Renal cortex interstitium (tissue), 15 donors: ENCODE measurements around the gene GSTCD. TPM values are rescaled to one million over a fixed set of nuclear protein-coding genes. Genes with fewer than 3 reads are reported as not detected.
"Not testable (repeated sequence)": the region's sequence is repeated elsewhere in the genome, so short reads cannot be mapped to it uniquely, and the experiment has no call there.

Experiments
- DNase-seq, 11 donors: peaks; one replicate each; pipeline ENCODE4 v3.0.0-alpha.2; 2013; ENCODE audit warnings: low read depth in 9 of 11, low spot score in 4 of 11; ENCODE audit errors: extremely low read depth in 1 of 11
- long read RNA-seq, 16 experiments: transcript quantifications; one replicate each; lab custom pipeline, GENCODE V29; 2026
- polyA plus RNA-seq, 3 donors: library from polyadenylated mRNA; unstranded; fragments of 120-200 nt; gene quantifications; one replicate each; pipeline ENCODE4 v1.2.1, GENCODE V29; 2013; ENCODE audit not compliant: insufficient read length in 3 of 3

The GSTCD gene, protein sequence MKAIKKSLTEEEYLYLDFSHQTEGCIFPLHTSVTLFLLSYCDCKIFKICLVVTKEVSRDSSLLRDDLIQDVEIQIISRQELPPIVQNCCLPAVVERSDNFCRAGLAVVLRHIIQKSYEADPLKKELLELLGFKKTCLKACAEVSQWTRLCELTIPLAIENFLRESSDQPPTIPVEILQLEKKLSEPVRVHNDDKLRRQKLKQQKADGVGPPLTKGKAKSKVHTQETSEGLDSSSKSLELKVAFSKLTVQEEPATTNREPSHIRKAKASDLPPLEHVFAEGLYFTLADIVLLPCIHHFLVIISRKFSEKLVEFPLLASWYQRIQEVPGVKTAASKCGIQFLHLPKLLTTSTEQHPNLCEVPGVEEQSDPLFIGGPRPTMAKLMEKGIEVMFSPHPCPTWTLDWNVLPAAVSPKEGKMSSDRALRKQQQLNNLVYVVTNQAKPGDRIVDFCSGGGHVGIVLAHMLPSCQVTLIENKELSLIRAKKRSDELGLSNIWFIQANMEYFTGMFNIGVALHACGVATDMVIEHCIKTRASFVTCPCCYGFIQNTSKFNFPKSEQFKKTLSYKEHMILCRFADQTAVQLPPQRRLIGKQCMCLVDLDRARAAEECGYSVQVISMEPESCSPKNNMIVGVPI
- 10 to 100 TPM; 15.4 to 19.1 (median 18.3) TPM for polyA plus RNA-seq
- long read RNA-seq, donor 1, full-length matches to known transcripts, result 1 of 1 reads
- long read RNA-seq, donor 1, partial matches to known transcripts, result 0 of 1 reads
- long read RNA-seq, donor 1, other reads (novel, unspliced or antisense), result 0 of 1 reads
- long read RNA-seq, donor 2, result 0 reads
- long read RNA-seq, donor 3, full-length matches to known transcripts, result 1 of 1 reads
- long read RNA-seq, donor 3, partial matches to known transcripts, result 0 of 1 reads
- long read RNA-seq, donor 3, other reads (novel, unspliced or antisense), result 0 of 1 reads
- long read RNA-seq, donor 4, result 0 reads
- long read RNA-seq, donor 5, result 0 reads
- long read RNA-seq, donor 6, result 0 reads
- long read RNA-seq, donor 7, full-length matches to known transcripts, result 2 of 2 reads
- long read RNA-seq, donor 7, partial matches to known transcripts, result 0 of 2 reads
- long read RNA-seq, donor 7, other reads (novel, unspliced or antisense), result 0 of 2 reads
- long read RNA-seq, donor 8, result 0 reads
- long read RNA-seq, donor 9, full-length matches to known transcripts, result 3 of 3 reads
- long read RNA-seq, donor 9, partial matches to known transcripts, result 0 of 3 reads
- long read RNA-seq, donor 9, other reads (novel, unspliced or antisense), result 0 of 3 reads
- long read RNA-seq, donor 10, full-length matches to known transcripts, result 1 of 7 reads
- long read RNA-seq, donor 10, partial matches to known transcripts, result 6 of 7 reads
- long read RNA-seq, donor 10, other reads (novel, unspliced or antisense), result 0 of 7 reads
- long read RNA-seq, donor 11, full-length matches to known transcripts, result 1 of 1 reads
- long read RNA-seq, donor 11, partial matches to known transcripts, result 0 of 1 reads
- long read RNA-seq, donor 11, other reads (novel, unspliced or antisense), result 0 of 1 reads
- long read RNA-seq, donor 12, result 0 reads
- long read RNA-seq, donor 13, result 0 reads
- long read RNA-seq, donor 14, full-length matches to known transcripts, result 1 of 1 reads
- long read RNA-seq, donor 14, partial matches to known transcripts, result 0 of 1 reads
- long read RNA-seq, donor 14, other reads (novel, unspliced or antisense), result 0 of 1 reads
- long read RNA-seq, donor 15, full-length matches to known transcripts, result 2 of 2 reads
- long read RNA-seq, donor 15, partial matches to known transcripts, result 0 of 2 reads
- long read RNA-seq, donor 15, other reads (novel, unspliced or antisense), result 0 of 2 reads
- long read RNA-seq, donor 16, full-length matches to known transcripts, result 3 of 9 reads
- long read RNA-seq, donor 16, partial matches to known transcripts, result 6 of 9 reads
- long read RNA-seq, donor 16, other reads (novel, unspliced or antisense), result 0 of 9 reads

DNA sequence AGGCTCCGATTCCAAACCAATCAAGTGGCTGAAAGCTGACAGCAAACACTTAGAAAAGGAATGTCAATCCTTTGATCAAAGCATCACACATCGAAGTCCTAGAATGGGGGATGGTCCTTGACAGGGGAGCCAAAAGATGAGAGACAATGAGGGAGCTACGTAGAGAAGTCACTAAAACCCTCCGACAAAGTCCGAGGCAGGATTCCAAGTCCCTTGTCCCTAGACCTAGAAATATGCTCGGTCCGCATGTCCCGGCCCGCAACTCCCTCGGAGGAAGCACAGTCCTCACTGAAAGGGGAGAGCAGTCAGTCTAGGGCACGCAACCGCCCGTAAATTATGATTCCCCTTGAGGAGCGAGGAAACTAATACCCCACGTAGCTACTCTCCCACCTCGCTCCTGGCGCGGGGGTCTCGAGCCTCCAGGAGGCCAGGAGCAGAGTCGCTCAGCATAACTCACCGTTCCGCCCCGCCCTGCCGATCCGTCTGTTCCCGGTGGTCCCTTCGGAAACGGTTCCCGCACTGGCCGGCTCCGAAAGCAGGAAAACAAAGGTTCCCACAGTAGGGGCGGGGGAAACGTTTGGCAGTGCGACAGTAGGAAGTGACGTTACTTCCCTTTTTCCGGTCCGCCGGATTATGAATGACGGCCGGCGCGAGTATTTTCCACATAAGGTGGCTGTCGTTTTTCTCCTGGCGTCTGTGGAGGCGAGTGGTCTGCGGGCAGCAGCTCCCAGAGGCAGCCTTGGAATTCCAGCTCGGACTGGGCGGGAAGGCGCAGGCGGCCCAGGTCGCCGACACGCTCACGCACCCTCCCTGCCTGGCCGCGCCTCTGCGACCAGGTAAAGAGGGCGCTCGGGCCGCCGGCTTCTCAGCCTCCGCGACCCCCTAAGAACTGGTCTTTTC lies at the start of gene GSTCD, which contains the start of gene INTS12:
Gene GSTCD (plus strand): TSS at position 604 of the 900 bp plus-strand sequence. CDS start 8,830 bp downstream, outside the sequence.
Gene INTS12 (minus strand): TSS at position 509 of the 900 bp plus-strand sequence. CDS start 8,684 bp downstream, outside the sequence.
- DNase-seq, result peak; percentile 88 to 94 (median 92)

DNA sequence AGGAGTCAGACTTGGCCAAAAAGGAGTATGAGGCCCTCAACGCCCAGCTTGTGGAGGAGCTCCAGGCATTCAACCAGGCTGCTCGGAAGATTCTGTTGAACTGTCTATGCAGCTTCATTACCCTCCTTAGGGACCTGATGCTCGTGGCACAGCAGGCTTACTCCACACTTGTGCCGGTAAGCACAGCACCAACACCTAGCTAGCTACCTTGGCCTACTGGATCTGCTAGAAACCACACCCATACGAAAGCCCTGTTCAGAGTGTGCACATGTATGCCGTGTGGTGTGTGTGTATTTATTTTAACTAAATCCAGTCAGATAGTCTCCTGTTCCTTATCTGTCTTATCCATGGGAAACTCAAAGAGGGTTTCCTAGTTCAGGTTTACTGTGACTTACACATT lies 49.4 kb upstream of the GSTCD start:
- no peak for DNase-seq

DNA sequence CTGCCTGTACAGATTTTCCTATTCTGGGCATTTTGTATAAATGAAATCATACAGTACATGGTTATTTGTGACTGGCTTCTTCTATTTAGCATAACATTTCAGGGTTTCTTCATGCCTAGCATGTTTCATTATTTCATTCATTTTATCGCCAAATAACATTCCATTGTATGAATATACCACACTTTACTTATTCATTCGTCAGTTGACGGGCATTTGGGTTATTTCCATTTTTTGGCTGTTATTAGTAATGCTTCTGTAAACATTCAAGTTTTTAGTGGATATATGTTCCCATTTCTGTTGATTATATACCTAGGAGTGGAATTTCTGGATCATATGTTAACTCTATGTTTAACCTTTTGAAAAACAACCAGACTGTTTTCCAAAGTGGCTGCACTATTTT lies 47.6 kb upstream of the GSTCD start:
- no peak for DNase-seq

DNA sequence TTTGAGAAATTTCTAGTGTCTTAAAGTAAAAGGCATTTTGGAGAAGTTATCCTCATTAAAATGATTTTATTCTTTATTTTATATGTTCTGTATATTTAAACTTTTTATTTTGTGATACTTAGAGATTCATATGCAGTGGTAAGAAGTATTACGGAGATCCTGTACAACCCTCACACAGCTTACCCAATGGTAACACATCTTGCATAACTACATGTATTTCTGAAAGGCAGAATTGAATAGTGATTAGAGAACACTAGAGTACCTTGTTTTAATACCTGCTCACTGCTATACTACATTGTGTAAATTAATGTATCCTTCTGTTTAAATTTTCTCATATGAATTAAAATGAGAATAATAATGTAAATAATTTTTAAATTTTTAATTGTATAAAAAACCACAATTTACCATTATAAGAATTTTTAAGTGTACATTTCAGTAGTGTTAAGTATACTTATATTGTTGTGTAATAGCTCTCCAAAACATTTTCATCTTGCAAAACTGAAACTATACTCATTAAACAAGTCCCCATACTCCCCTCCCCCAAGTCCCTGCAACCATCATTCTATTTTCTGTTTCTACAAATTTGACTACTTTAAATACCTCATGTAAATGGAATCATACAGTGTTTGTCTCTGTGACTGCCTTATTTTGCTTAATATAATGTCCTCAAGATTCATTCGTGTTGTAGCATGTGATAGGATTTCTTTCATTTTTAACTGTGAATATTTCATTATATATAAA lies 45.5 kb upstream of the GSTCD start:
- no peak for DNase-seq

DNA sequence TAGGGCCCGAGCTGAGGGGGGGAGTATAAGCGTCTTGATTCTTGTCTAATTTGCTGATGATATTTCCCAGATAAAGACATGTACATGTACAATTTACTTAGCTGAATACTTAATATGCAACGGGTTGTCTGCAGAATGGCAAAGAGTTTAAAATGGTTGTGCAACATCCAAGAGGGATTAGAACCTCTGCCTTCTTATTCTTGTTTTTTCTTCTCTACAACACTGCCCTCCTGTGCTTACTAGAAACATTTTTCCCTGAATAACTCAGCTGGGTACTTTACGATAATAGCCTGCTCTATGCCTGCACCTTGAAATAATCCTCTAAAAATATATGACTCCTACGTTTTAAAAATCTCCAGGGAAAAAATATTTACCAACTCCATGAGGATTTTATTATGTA lies 41.9 kb upstream of the GSTCD start:
- DNase-seq, result peak in 1 of 11 donors; percentile 11

DNA sequence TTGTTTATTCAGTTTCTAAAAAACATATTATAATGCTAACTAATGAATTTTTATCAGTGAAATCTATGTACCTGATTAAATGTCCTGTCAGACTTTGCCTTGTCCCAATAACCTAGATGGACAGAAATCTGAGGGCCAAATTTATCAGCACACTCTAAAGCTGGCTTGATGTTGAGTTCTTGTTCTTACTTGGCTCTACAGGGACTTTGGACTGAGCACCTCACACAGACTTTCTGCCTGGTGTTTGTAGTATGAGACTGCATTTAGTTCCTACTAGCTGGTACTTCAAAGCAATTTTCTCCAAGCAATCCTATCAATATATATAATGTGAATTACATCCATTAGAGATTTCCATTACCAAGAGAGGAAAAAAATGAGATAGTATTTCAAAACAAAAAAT lies 37.9 kb upstream of the GSTCD start:
- no peak for DNase-seq

DNA sequence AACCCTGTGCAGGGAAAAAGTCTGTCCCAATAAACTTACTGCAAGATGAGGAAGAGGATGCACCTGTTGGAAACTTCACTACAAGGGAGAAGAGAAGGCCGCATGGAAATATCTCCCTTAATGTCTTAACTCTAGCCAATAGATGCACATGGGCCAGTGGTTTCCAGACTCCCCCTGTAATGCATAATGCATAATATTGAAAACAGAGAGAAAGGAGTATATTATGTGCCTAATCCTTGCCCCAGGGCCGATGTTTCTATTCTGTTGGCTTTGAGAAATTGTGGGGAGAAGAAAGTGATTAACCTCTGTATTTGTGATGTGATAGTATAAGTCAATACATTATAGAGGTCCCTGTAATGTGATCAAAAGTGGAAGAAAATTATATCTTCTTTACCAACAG lies 37.3 kb upstream of the GSTCD start:
- DNase-seq, result no peak

DNA sequence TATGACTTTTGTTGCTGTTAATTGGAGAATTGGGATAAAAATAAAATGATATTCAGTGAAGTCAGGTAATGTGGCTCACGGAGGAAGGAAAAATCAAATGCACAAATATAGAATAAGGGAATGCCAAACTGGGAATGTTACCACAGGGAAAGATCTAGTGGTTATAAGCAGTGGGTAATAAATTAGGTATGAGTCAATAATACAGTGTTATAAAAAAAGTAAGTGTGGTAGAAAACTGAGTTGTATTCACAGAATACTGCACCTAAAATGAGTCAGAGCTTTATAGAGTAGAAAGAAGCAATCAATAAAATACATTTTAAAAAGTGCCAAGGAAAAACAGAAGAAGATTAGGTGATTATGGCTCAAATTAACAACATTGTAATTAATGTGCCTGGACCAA lies 34.6 kb upstream of the GSTCD start:
- no peak for DNase-seq

DNA sequence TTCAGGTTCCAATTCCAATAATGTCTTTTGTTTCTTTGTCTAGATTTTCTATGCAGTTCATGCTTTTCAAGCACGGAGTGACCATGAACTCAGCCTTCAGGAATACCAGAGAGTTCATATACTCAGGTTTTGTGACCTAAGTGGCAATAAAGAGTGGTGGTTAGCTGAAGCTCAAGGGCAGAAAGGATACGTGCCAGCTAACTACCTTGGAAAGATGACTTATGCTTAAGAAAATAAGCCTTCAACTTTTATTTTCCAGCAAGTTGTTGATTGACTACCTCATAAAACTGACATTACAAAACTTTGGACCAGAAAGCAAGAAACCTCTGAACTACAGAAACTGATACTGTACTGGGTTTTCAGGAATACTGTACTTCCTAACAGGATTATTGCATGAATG lies 30.9 kb upstream of the GSTCD start:
- DNase-seq, result no peak

DNA sequence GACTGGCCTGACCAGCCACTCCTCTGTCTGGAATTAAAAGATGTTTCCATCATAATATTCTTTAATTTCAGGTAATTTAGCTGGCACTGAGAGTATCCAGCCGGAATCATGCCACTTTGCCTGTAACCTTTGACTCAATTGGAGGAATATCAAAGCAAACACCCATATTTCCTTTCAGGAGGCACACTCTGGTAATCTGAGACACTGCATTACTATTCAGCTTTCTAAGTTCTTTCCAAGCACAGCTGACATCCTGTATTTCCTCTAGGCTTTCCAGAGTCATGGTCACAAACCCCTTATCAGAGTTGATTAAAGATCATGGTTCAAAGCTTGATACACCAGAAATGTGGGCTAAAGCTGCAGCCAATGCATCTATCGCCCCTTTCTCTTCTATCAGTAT lies 29.4 kb upstream of the GSTCD start:
- DNase-seq, result no peak

DNA sequence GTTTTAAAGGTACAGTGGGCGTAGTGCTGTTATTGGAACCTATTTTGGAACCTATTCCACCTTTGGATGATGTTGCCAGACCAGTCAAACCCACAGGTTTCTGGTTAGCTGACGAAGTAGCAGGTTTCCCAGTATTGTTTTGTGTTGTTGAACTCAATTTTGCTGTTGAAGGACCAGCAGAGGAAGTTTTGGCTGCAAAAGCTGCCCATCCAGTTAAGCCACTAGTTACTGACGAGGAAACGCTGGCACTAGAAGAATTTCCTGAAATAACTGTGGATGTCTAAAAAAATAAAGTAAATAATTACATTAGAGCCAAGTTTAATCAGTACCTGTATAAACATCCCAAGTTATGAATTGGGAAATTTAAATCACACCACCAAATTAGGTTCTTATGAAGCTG lies 25.5 kb upstream of the GSTCD start:
- DNase-seq, result peak in 3 of 11 donors; percentile 3 to 20 (median 4)

DNA sequence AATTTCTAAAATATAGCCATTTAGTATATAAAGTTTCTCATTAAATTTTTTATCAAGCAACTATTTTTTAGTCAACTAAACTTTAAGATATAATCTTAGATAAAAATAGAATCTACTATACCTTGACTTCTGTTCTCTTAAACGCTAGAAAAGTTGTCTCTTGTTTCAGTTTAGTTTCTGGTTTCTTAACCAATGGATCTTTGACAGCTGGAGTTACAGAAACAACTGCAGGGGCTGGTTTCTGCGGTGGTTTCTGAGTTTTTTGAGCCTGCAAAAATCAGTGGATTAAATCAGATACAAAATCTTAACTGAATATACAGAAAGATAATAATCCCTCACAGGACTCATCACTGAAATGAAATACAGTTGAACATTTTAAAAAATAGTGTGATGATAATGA lies 22.0 kb upstream of the GSTCD start:
- no peak for DNase-seq

DNA sequence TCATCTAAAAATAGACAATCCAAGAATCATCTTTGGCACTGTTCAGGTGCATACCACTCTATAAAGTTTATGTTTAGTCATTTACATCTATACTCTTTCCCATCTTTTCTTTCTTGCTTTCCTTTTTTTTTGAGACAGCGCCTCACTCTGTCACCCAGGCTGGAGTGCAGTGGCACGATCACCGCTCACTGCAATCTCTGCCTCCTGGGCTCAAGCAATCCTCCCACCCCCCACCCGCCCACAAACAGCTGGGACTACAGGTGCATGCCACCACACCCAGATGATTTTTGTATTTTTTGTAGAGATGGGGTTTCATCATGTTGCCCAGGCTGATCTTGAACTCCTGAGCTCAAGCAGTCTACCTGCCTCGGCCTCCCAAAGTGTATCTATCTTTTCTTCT lies 13.8 kb upstream of the GSTCD start:
- DNase-seq, result not testable (repeated sequence)

DNA sequence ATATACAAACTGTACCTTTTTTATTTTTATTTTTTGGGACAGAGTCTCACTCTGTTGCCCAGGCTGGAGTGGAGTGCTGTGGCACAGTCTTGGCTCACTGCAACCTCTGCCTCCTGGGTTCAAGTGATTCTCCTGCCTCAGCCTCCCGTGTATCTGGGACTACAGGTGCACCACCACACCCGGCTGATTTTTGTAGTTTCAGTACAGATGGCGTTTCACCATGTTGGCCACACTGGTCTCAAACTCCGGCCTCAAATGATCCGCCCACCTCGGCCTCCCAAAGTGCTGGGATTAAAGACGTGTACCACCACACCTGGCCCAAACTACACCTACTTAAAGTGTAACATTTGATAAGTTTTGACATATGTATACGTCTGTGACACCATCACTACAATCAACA lies 12.8 kb upstream of the GSTCD start:
- not testable (repeated sequence) for DNase-seq

DNA sequence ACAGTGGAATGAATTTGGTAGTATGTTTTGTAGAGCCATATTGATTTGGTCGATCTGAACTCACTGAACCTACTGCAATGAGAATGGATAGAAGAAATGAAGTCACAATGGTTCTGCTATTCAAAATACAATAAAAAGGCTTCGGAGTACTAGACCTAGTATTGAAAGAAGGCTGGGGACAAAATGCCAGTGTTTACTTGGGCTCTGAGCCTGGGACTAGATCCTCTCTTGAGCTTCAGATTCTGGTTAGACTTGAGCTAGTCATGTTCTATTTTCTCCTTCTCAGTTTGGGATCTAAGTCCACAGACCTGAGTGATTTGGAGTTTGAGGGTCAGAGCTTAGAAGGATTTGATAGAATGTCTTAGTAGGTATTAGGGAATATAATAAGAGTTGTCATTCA lies 10.0 kb upstream of the GSTCD start:
- no peak for DNase-seq

DNA sequence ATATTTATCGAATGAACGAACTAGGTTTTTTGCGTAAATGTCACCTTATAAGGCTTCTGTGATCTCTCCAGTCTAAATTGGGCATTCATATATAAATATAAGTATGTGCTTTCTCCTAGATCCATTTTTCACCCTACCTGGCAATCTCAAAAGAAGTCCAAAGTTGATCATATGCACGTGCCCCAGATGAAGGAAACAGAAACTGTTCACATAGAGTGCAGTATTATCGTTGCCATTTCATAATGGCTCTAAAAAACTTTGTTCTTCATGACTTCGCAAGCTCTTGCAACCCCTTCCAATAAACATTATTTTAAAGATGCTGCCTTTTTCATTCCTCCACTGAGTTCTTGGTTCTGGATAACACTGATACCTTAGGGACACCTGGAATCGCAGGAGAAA lies 803 bp upstream of the GSTCD start:
- DNase-seq, result no peak
